Sigmoid colon (tissue), 7 donors: ENCODE results near the gene KLF1. TPM values are rescaled to one million over a fixed set of nuclear protein-coding genes. Genes with fewer than 3 reads are reported as not detected.

ENCODE experiments used
- DNase-seq: peaks from one replicate; pipeline ENCODE4 v3.0.0-alpha.2; 2019
- H3K27ac ChIP-seq, 4 donors: fragments of 200-600 bp; sonication (generic); one replicate each; pipeline ENCODE4 v1.5.1; 2016 to 2019; ENCODE audit warnings: mild to moderate bottlenecking in 1 of 4
- H3K27me3 ChIP-seq, 3 donors: fragments of 200-600 bp; sonication (generic); one replicate each; pipeline ENCODE4 v1.5.1; 2019; ENCODE audit warnings: mild to moderate bottlenecking in 1 of 3
- H3K36me3 ChIP-seq, 4 donors: fragments of 200-600 bp; sonication (generic); one replicate each; pipeline ENCODE4 v1.5.1; 2016 to 2019
- H3K4me1 ChIP-seq, 4 donors: fragments of 200-600 bp; sonication (generic); one replicate each; pipeline ENCODE4 v1.5.1; 2017 to 2019
- H3K4me3 ChIP-seq, 4 donors: fragments of 200-600 bp; sonication (generic); one replicate each; pipeline ENCODE4 v1.5.1; 2017 to 2019; ENCODE audit warnings: mild to moderate bottlenecking in 2 of 4, moderate library complexity in 1 of 4
- H3K9me3 ChIP-seq, 4 donors: fragments of 200-600 bp in 3 of 4; sonication (generic) in 3 of 4; one replicate each; pipeline versions ENCODE4 v1.5.1 to v1.6.1; 2013 to 2019
- CTCF ChIP-seq, 4 experiments: fragments of 450-650 bp in 3 of 4; fragments of 200-600 bp in 1 of 4; IDR thresholded peaks; one replicate each; pipeline ENCODE4 v1.5.1; 2016 to 2019; ENCODE audit warnings: antibody characterized with exemption in 4 of 4, mild to moderate bottlenecking in 3 of 4, moderate library complexity in 2 of 4
- EP300 ChIP-seq, 4 donors: sonication (generic); formaldehyde crosslinking; IDR thresholded peaks; one replicate each; pipeline ENCODE4 v1.6.1; 2017; ENCODE audit warnings: antibody characterized with exemption in 4 of 4
- POLR2A ChIP-seq, 2 donors: fragments of 450-650 bp; IDR thresholded peaks; one replicate each; pipeline ENCODE4 v1.6.1; 2016; ENCODE audit warnings: antibody characterized with exemption in 2 of 2, mild to moderate bottlenecking in 2 of 2, moderate library complexity in 2 of 2
- POLR2AphosphoS5 ChIP-seq, 4 donors: sonication (generic); formaldehyde crosslinking; IDR thresholded peaks; one replicate each; pipeline ENCODE4 v1.6.1; 2017; ENCODE audit warnings: antibody characterized with exemption in 4 of 4
- WGBS, 2 donors: extraction: QIAGEN DNeasy Blood & Tissue Kit; methylation state at CpG; one replicate each; pipeline ENCODE4 v1.1.7; 2013; 5-methylcytosine and 5-hydroxymethylcytosine counted together
- intact Hi-C: fragments of 100-400 bp; cut with DNase I; formaldehyde crosslinking; loops from one replicate; pipeline ENCODE4 v1.15.1; 2023
- polyA plus RNA-seq, 3 donors: library from polyadenylated mRNA; stranded (reverse); fragments of 200-250 nt; gene quantifications; one replicate each; pipeline ENCODE4 v1.2.3, GENCODE V29; 2013
- small RNA-seq, 3 donors: library from RNA; depleted of rRNA; stranded (forward); fragments of <200 nt; gene quantifications; one replicate each; pipeline ENCODE3, GENCODE V24; 2016
- total RNA-seq, 4 donors: library from RNA; depleted of rRNA; stranded (reverse); fragments of >200 nt; gene quantifications; one replicate each; pipeline ENCODE4 v1.1.0, GENCODE V29; 2016
- donor health status: healthy with polysubstance abuse.
- donor health status: Bipolar disorder and iron deficiency.
- donor health status: healthy.

The KLF1 gene
- total and polyA plus RNA-seq, 7 donors, result 0.10 TPM; not detected in 6

GRCh38 chr19:12836529-12836863, 50.5 kb downstream of the KLF1 start:
- intact Hi-C loops, result no loop called here
- TF ChIP-seq POLR2AphosphoS5 (IDR thresholded peaks at IDR 0.05) (no peak), POLR2A (IDR thresholded peaks at IDR 0.05) (no peak), EP300 (IDR thresholded peaks at IDR 0.05) (no peak)
- Histone ChIP-seq H3K27me3 (peaks cover 87 to 100% (median 95%) of the 10 kb centered on the region in 3 donors), H3K4me3 (no peak overlapping the region), H3K36me3 (no peaks in the 10 kb centered on the region), H3K4me1 (peaks cover 0 to 47% (median 34%) of the 10 kb centered on the region in 4 donors), H3K27ac (no peak overlapping the region), H3K9me3 (no peaks in the 10 kb centered on the region)
- DNase-seq, result no peak
- WGBS, 2 donors, result 3 to 8% methylated on average over 6 of the region's 6 CpGs

GRCh38 chr19:12834976-12835757, 51.8 kb downstream of the KLF1 start:
- Histone ChIP-seq H3K36me3 (no peaks in the 10 kb centered on the region), H3K4me3 (no peak overlapping the region), H3K4me1 (peaks cover 0 to 35% (median 26%) of the 10 kb centered on the region in 4 donors), H3K9me3 (no peaks in the 10 kb centered on the region), H3K27ac (no peak overlapping the region), H3K27me3 (peaks cover 81 to 100% (median 92%) of the 10 kb centered on the region in 3 donors)
- TF ChIP-seq POLR2A (IDR thresholded peaks at IDR 0.05) (no peak), EP300 (IDR thresholded peaks at IDR 0.05) (no peak)
- intact Hi-C loops, result no loop called here
- 7 to 10% methylated on average over 39 of the region's 39 CpGs for WGBS, 2 donors
- no peak for DNase-seq

GRCh38 chr19:12834566-12834943, 52.4 kb downstream of the KLF1 start, which contains the start of gene RTBDN:
Gene RTBDN, minus strand, starts transcription at chr19:12834579. Its CDS starts 4,600 bp downstream, at chr19:12829979.
- 10 to 12% methylated on average over 20 of the region's 20 CpGs for WGBS, 2 donors
- Histone ChIP-seq H3K27me3 (peaks cover 85 to 100% (median 92%) of the 10 kb centered on the region in 3 donors), H3K27ac (no peak within 1 kb of the TSS), H3K4me1 (peaks cover 0 to 34% (median 26%) of the 10 kb centered on the region in 4 donors), H3K36me3 (no peaks in the 10 kb centered on the region), H3K4me3 (peak within 1 kb of the TSS in 3 of 4 donors; percentile 31 to 44 (median 43)), H3K9me3 (no peaks in the 10 kb centered on the region)
- no peak for TF ChIP-seq POLR2A (IDR thresholded peaks at IDR 0.05)
- no peak for TF ChIP-seq POLR2AphosphoS5 (IDR thresholded peaks at IDR 0.05)
- TF ChIP-seq EP300 (IDR thresholded peaks at IDR 0.05), result no peak
- TF ChIP-seq CTCF (IDR thresholded peaks at IDR 0.05), result no peak
- DNase-seq, result no peak
- intact Hi-C loops, result no loop called here

Small RNAs within 50 kb of the gene (small RNA-seq; reads per million reads assigned to genes)
- gene MIR5695 (0 to 0.42 (median 0) reads per million in 3 donors), gene MIR6794 (0 reads per million in 3 donors)

Other genes starting within 250 kb of the KLF1 start
- 10 to 100 TPM; 41.1 to 75.6 (median 63.8) TPM for gene MAN2B1, start 220.5 kb downstream of the KLF1 start, total RNA-seq
- gene MAN2B1, start 220.5 kb downstream of the KLF1 start, polyA plus RNA-seq, result 10 to 100 TPM; 26.4 to 68.1 (median 31.0) TPM
- 10 to 100 TPM in 2 of 4 donors, 1 to 10 TPM in 2; 7.8 to 11.7 (median 10.0) TPM for gene WDR83, start 220.4 kb downstream of the KLF1 start, total RNA-seq
- 10 to 100 TPM in 2 of 3 donors, 1 to 10 TPM in 1; 8.3 to 13.4 (median 12.6) TPM for gene WDR83, start 220.4 kb downstream of the KLF1 start, polyA plus RNA-seq
- 100 to 1,000 TPM; 105 to 160 (median 136) TPM for gene DHPS, start 205.3 kb downstream of the KLF1 start, total RNA-seq
- gene DHPS, start 205.3 kb downstream of the KLF1 start, polyA plus RNA-seq, result 10 to 100 TPM; 60.3 to 74.1 (median 73.3) TPM
- not detected for gene GNG14, start 199.2 kb downstream of the KLF1 start, total RNA-seq
- gene GNG14, start 199.2 kb downstream of the KLF1 start, polyA plus RNA-seq, result not detected
- 1 to 10 TPM; 3.6 to 6.4 (median 4.5) TPM for gene FBXW9, start 190.6 kb downstream of the KLF1 start, total RNA-seq
- 10 to 100 TPM in 1 of 3 donors, 1 to 10 TPM in 2; 6.2 to 10.8 (median 7.8) TPM for gene FBXW9, start 190.6 kb downstream of the KLF1 start, polyA plus RNA-seq
- gene TNPO2, start 163.3 kb downstream of the KLF1 start, total RNA-seq, result 10 to 100 TPM; 54.2 to 92.2 (median 60.5) TPM
- gene TNPO2, start 163.3 kb downstream of the KLF1 start, polyA plus RNA-seq, result 10 to 100 TPM in 2 of 3 donors, 1 to 10 TPM in 1; 9.5 to 47.2 (median 12.0) TPM
- gene TRIR, start 152.5 kb downstream of the KLF1 start, total RNA-seq, result 100 to 1,000 TPM; 443 to 505 (median 475) TPM
- gene TRIR, start 152.5 kb downstream of the KLF1 start, polyA plus RNA-seq, result 100 to 1,000 TPM; 261 to 324 (median 321) TPM
- 10 to 100 TPM; 34.6 to 59.4 (median 44.5) TPM for gene GET3, start 149.7 kb downstream of the KLF1 start, total RNA-seq
- gene GET3, start 149.7 kb downstream of the KLF1 start, polyA plus RNA-seq, result 100 to 1,000 TPM in 1 of 3 donors, 10 to 100 TPM in 2; 85.8 to 121 (median 98.5) TPM
- under 1 TPM in 1 of 4 donors, not detected in 3; 0.36 TPM for gene BEST2, start 135.4 kb downstream of the KLF1 start, total RNA-seq
- 10 to 100 TPM; 44.4 to 50.0 (median 45.8) TPM for gene BEST2, start 135.4 kb downstream of the KLF1 start, polyA plus RNA-seq
- 10 to 100 TPM; 10.2 to 37.9 (median 12.7) TPM for gene HOOK2, start 111.6 kb downstream of the KLF1 start, total RNA-seq
- 10 to 100 TPM; 36.0 to 80.4 (median 42.1) TPM for gene HOOK2, start 111.6 kb downstream of the KLF1 start, polyA plus RNA-seq
- 1,000 to 10,000 TPM in 1 of 4 donors, 100 to 1,000 TPM in 3; 125 to 1,252 (median 504) TPM for gene JUNB, start 95.7 kb downstream of the KLF1 start, total RNA-seq
- 100 to 1,000 TPM in 2 of 3 donors, 10 to 100 TPM in 1; 91.6 to 289 (median 249) TPM for gene JUNB, start 95.7 kb downstream of the KLF1 start, polyA plus RNA-seq
- 100 to 1,000 TPM; 248 to 312 (median 264) TPM for gene PRDX2, start 85.4 kb downstream of the KLF1 start, total RNA-seq
- 100 to 1,000 TPM; 277 to 379 (median 284) TPM for gene PRDX2, start 85.4 kb downstream of the KLF1 start, polyA plus RNA-seq
- gene THSD8, start 85.1 kb downstream of the KLF1 start, total RNA-seq, result not detected
- gene THSD8, start 85.1 kb downstream of the KLF1 start, polyA plus RNA-seq, result 1 to 10 TPM in 2 of 3 donors, not detected in 1; 2.5 to 2.8 TPM
- 1 to 10 TPM; 1.9 to 3.7 (median 3.0) TPM for gene RNASEH2A, start 80.6 kb downstream of the KLF1 start, total RNA-seq
- gene RNASEH2A, start 80.6 kb downstream of the KLF1 start, polyA plus RNA-seq, result 10 to 100 TPM in 1 of 3 donors, 1 to 10 TPM in 2; 6.2 to 22.1 (median 7.2) TPM
- 1 to 10 TPM in 1 of 4 donors, under 1 TPM in 1, not detected in 2; 0.82 to 1.8 TPM for gene RTBDN, start 52.6 kb downstream of the KLF1 start, total RNA-seq
- under 1 TPM in 1 of 3 donors, not detected in 2; 0.83 TPM for gene RTBDN, start 52.6 kb downstream of the KLF1 start, polyA plus RNA-seq
- 1 to 10 TPM in 1 of 4 donors, under 1 TPM in 3; 0.49 to 3.3 (median 0.76) TPM for gene MAST1, start 48.7 kb downstream of the KLF1 start, total RNA-seq
- 1 to 10 TPM; 1.2 to 2.6 (median 1.8) TPM for gene MAST1, start 48.7 kb downstream of the KLF1 start, polyA plus RNA-seq
- gene DNASE2, start 5.8 kb downstream of the KLF1 start, total RNA-seq, result 10 to 100 TPM; 28.6 to 45.1 (median 32.1) TPM
- 10 to 100 TPM; 11.4 to 45.4 (median 24.5) TPM for gene DNASE2, start 5.8 kb downstream of the KLF1 start, polyA plus RNA-seq
- gene GCDH, start 4.0 kb upstream of the KLF1 start, total RNA-seq, result 10 to 100 TPM; 24.7 to 85.0 (median 34.8) TPM
- gene GCDH, start 4.0 kb upstream of the KLF1 start, polyA plus RNA-seq, result 10 to 100 TPM; 10.8 to 40.0 (median 21.3) TPM
- not detected for gene SYCE2, start 32.1 kb upstream of the KLF1 start, total RNA-seq
- under 1 TPM in 1 of 3 donors, not detected in 2; 0.17 TPM for gene SYCE2, start 32.1 kb upstream of the KLF1 start, polyA plus RNA-seq
- gene FARSA, start 46.5 kb upstream of the KLF1 start, total RNA-seq, result 10 to 100 TPM; 21.4 to 33.3 (median 31.7) TPM
- 10 to 100 TPM; 27.0 to 86.8 (median 29.1) TPM for gene FARSA, start 46.5 kb upstream of the KLF1 start, polyA plus RNA-seq
- gene CALR, start 51.4 kb upstream of the KLF1 start, total RNA-seq, result 100 to 1,000 TPM; 147 to 260 (median 208) TPM
- 100 to 1,000 TPM in 2 of 3 donors, 10 to 100 TPM in 1; 70.3 to 717 (median 168) TPM for gene CALR, start 51.4 kb upstream of the KLF1 start, polyA plus RNA-seq
- gene RAD23A, start 58.7 kb upstream of the KLF1 start, total RNA-seq, result 100 to 1,000 TPM in 3 of 4 donors, 10 to 100 TPM in 1; 98.8 to 133 (median 117) TPM
- gene RAD23A, start 58.7 kb upstream of the KLF1 start, polyA plus RNA-seq, result 10 to 100 TPM; 58.7 to 99.3 (median 70.9) TPM
- gene GADD45GIP1, start 70.0 kb upstream of the KLF1 start, total RNA-seq, result 10 to 100 TPM; 36.0 to 65.8 (median 53.5) TPM
- 10 to 100 TPM; 23.6 to 32.1 (median 28.2) TPM for gene GADD45GIP1, start 70.0 kb upstream of the KLF1 start, polyA plus RNA-seq
- 1 to 10 TPM; 1.2 to 2.0 (median 1.7) TPM for gene DAND5, start 82.4 kb upstream of the KLF1 start, total RNA-seq
- gene DAND5, start 82.4 kb upstream of the KLF1 start, polyA plus RNA-seq, result under 1 TPM in 1 of 3 donors, not detected in 2; 0.13 TPM
- gene NFIX, start 108.3 kb upstream of the KLF1 start, total RNA-seq, result 100 to 1,000 TPM in 1 of 4 donors, 10 to 100 TPM in 3; 44.1 to 104 (median 58.5) TPM
- 10 to 100 TPM; 10.6 to 28.2 (median 22.2) TPM for gene NFIX, start 108.3 kb upstream of the KLF1 start, polyA plus RNA-seq
- 10 to 100 TPM; 13.0 to 17.8 (median 15.2) TPM for gene LYL1, start 215.7 kb upstream of the KLF1 start, total RNA-seq
- gene LYL1, start 215.7 kb upstream of the KLF1 start, polyA plus RNA-seq, result 10 to 100 TPM in 1 of 3 donors, 1 to 10 TPM in 2; 3.0 to 18.4 (median 3.7) TPM
- 10 to 100 TPM; 17.4 to 25.8 (median 21.9) TPM for gene TRMT1, start 229.5 kb upstream of the KLF1 start, total RNA-seq
- 10 to 100 TPM in 2 of 3 donors, 1 to 10 TPM in 1; 6.7 to 48.6 (median 10.2) TPM for gene TRMT1, start 229.5 kb upstream of the KLF1 start, polyA plus RNA-seq
- gene NACC1, start 231.1 kb upstream of the KLF1 start, total RNA-seq, result 10 to 100 TPM in 3 of 4 donors, 1 to 10 TPM in 1; 8.1 to 20.5 (median 17.3) TPM
- gene NACC1, start 231.1 kb upstream of the KLF1 start, polyA plus RNA-seq, result 10 to 100 TPM; 15.0 to 67.2 (median 26.4) TPM